Measurements from ENCODE around the gene TAF15.

The TAF15 gene

GRCh38 chr17:35819455-35819854, 10.2 kb downstream of the TAF15 start:
- Histone ChIP-seq H3K36me3 (ENCODE audit: insufficient read depth, low read length) (peaks cover 97% of the 10 kb centered on the region), H3K4me3 (ENCODE audit: low read depth, low read length, poor library complexity, severe bottlenecking) (no peak overlapping the region), H2AFZ (ENCODE audit: low read length) (no peak overlapping the region), H3K27me3 (ENCODE audit: insufficient read depth, low read length) (no peaks in the 10 kb centered on the region), H3K79me2 (ENCODE audit: insufficient read depth, low read length) (peaks cover 56% of the 10 kb centered on the region), H3K9me3 (ENCODE audit: low read length) (no peaks in the 10 kb centered on the region), H3K4me2 (ENCODE audit: low read length) (no peak overlapping the region), H3K9me2 (ENCODE audit: low read depth, low read length) (no peaks in the 10 kb centered on the region), H3K4me1 (ENCODE audit: insufficient read depth, low read length, severe bottlenecking) (no peaks in the 10 kb centered on the region), H4K20me1 (ENCODE audit: insufficient read depth, low read length) (peaks cover 3% of the 10 kb centered on the region; the same call in 1 of the 2 replicates), H3F3A (ENCODE audit: insufficient read depth, low read length) (no peaks in the 10 kb centered on the region), H3K27ac (ENCODE audit: low read depth, low read length, poor library complexity, severe bottlenecking) (no peak overlapping the region), H3K9ac (ENCODE audit: low read length) (no peak overlapping the region)
- TF ChIP-seq EZH2 (IDR thresholded peaks at IDR 0.05; ENCODE audit: borderline replicate concordance, low read length) (no peak), CTCF (IDR thresholded peaks at IDR 0.05; ENCODE audit: low read length) (no peak)

- H3K79me2 ChIP-seq (ENCODE audit: insufficient read depth, low read length) = peaks cover 38% of the 10 kb centered on the region
- no peaks in the 10 kb centered on the region for H3K4me1 ChIP-seq (ENCODE audit: insufficient read depth, low read length, severe bottlenecking)
- H3K9me3 ChIP-seq (ENCODE audit: low read length) = no peaks in the 10 kb centered on the region
- no peak overlapping the region for H3K4me2 ChIP-seq (ENCODE audit: low read length)
- H3K36me3 ChIP-seq (ENCODE audit: insufficient read depth, low read length) = peaks cover 100% of the 10 kb centered on the region
- H2AFZ ChIP-seq (ENCODE audit: low read length) = no peak overlapping the region
- H3K9ac ChIP-seq (ENCODE audit: low read length) = no peak overlapping the region
- H4K20me1 ChIP-seq (ENCODE audit: insufficient read depth, low read length) = peaks cover 3% of the 10 kb centered on the region; the same call in 1 of the 2 replicates
- no peaks in the 10 kb centered on the region for H3K27me3 ChIP-seq (ENCODE audit: insufficient read depth, low read length)
- no peak overlapping the region for H3K4me3 ChIP-seq (ENCODE audit: low read depth, low read length, poor library complexity, severe bottlenecking)
- no peaks in the 10 kb centered on the region for H3K9me2 ChIP-seq (ENCODE audit: low read depth, low read length)
- no peak overlapping the region for H3K27ac ChIP-seq (ENCODE audit: low read depth, low read length, poor library complexity, severe bottlenecking)
- H3F3A ChIP-seq (ENCODE audit: insufficient read depth, low read length) = no peaks in the 10 kb centered on the region
- TF ChIP-seq EZH2 (IDR thresholded peaks at IDR 0.05; ENCODE audit: borderline replicate concordance, low read length) (no peak), CTCF (IDR thresholded peaks at IDR 0.05; ENCODE audit: low read length) (no peak)
Observed at GRCh38 chr17:35821308-35821707, 12.0 kb downstream of the TAF15 start.

GRCh38 chr17:35825206-35825605, 15.9 kb downstream of the TAF15 start:
- Histone ChIP-seq H3K4me1 (ENCODE audit: insufficient read depth, low read length, severe bottlenecking) (no peaks in the 10 kb centered on the region), H3K36me3 (ENCODE audit: insufficient read depth, low read length) (peaks cover 89% of the 10 kb centered on the region), H3F3A (ENCODE audit: insufficient read depth, low read length) (no peaks in the 10 kb centered on the region), H3K27ac (ENCODE audit: low read depth, low read length, poor library complexity, severe bottlenecking) (no peak overlapping the region), H2AFZ (ENCODE audit: low read length) (no peak overlapping the region), H3K27me3 (ENCODE audit: insufficient read depth, low read length) (no peaks in the 10 kb centered on the region), H3K9ac (ENCODE audit: low read length) (no peak overlapping the region), H4K20me1 (ENCODE audit: insufficient read depth, low read length) (no peaks in the 10 kb centered on the region; the same call in 1 of the 2 replicates), H3K4me2 (ENCODE audit: low read length) (no peak overlapping the region), H3K79me2 (ENCODE audit: insufficient read depth, low read length) (peaks cover 1% of the 10 kb centered on the region; the same call in 1 of the 2 replicates), H3K4me3 (ENCODE audit: low read depth, low read length, poor library complexity, severe bottlenecking) (no peak overlapping the region), H3K9me3 (ENCODE audit: low read length) (no peaks in the 10 kb centered on the region), H3K9me2 (ENCODE audit: low read depth, low read length) (no peaks in the 10 kb centered on the region)
- TF ChIP-seq CTCF (IDR thresholded peaks at IDR 0.05; ENCODE audit: low read length) (no peak), EZH2 (IDR thresholded peaks at IDR 0.05; ENCODE audit: borderline replicate concordance, low read length) (no peak)

Measured in OCI-LY1 (cell line).